Small intestine (tissue), 7 donors: ENCODE results near the gene D2HGDH. TPM values are rescaled to one million over a fixed set of nuclear protein-coding genes. Genes with fewer than 3 reads are reported as not detected.
"Not testable (repeated sequence)": the region's sequence is repeated elsewhere in the genome, so short reads cannot be mapped to it uniquely, and the experiment has no call there.

Experiments
- DNase-seq, 2 donors: peaks; one replicate each; pipeline versions ENCODE4 v3.0.0 to v3.0.0-alpha.2; 2013
- FAIRE-seq: peaks from 2 replicates; lab custom pipeline; 2012; peaks lifted over from hg19 to GRCh38; lab: Jason Lieb, UNC
- H3K27ac ChIP-seq, 3 donors: one replicate each; pipeline ENCODE4 v1.5.1; 2013; ENCODE audit warnings: low read length in 2 of 3, mild to moderate bottlenecking in 2 of 3, control low read depth in 1 of 3, inconsistent platforms in 1 of 3, low read depth in 1 of 3, moderate library complexity in 1 of 3
- H3K27me3 ChIP-seq, 3 donors: one replicate each; pipeline ENCODE4 v1.6.1; 2013; ENCODE audit warnings: low read length in 3 of 3, inconsistent platforms in 1 of 3; ENCODE audit not compliant: control insufficient read depth in 3 of 3, insufficient read depth in 3 of 3
- H3K36me3 ChIP-seq, 3 donors: one replicate each; pipeline ENCODE4 v1.6.1; 2013; ENCODE audit warnings: low read length in 3 of 3, inconsistent platforms in 1 of 3, low read depth in 1 of 3, mild to moderate bottlenecking in 1 of 3, moderate library complexity in 1 of 3; ENCODE audit not compliant: control insufficient read depth in 3 of 3, insufficient read depth in 2 of 3
- H3K4me1 ChIP-seq, 3 donors: one replicate each; pipeline ENCODE4 v1.6.1; 2013; ENCODE audit warnings: low read length in 2 of 3, inconsistent platforms in 1 of 3, low read depth in 1 of 3, mild to moderate bottlenecking in 1 of 3, moderate library complexity in 1 of 3; ENCODE audit not compliant: control insufficient read depth in 3 of 3, insufficient read depth in 2 of 3
- H3K4me3 ChIP-seq, 3 donors: one replicate each; pipeline ENCODE4 v1.5.1; 2013; ENCODE audit warnings: low read length in 3 of 3, control low read depth in 1 of 3, inconsistent platforms in 1 of 3, low read depth in 1 of 3, mild to moderate bottlenecking in 1 of 3, moderate library complexity in 1 of 3
- H3K9me3 ChIP-seq, 2 donors: one replicate each; pipeline ENCODE4 v1.6.1; 2013; ENCODE audit warnings: low read depth in 1 of 2, low read length in 1 of 2; ENCODE audit not compliant: control insufficient read depth in 2 of 2, insufficient read depth in 1 of 2
- WGBS, 3 donors: extraction: QIAGEN DNeasy Blood & Tissue Kit; methylation state at CpG; one replicate each; pipeline ENCODE4 v1.1.7; 2013; 5-methylcytosine and 5-hydroxymethylcytosine counted together
- polyA plus RNA-seq, 4 donors: library from polyadenylated mRNA; stranded (reverse) in 3 of 4; unstranded in 1 of 4; fragments of 200-250 nt in 3 of 4; fragments of 120-200 nt in 1 of 4; gene quantifications; one replicate each; pipeline versions ENCODE4 v1.2.1 to v1.2.3, GENCODE V29; 2013
- donor health status: healthy with polysubstance abuse.
- donor health status: control.
- donor health status: control.
- donor health status: Bipolar disorder and iron deficiency.
- donor health status: healthy.

The D2HGDH gene
- polyA plus RNA-seq, 4 donors, result 19.6 to 57.5 (median 33.5) TPM

- DNase-seq (no peak), FAIRE-seq (no peak)
- 68 to 81% (median 72%) methylated on average over 10 of the region's 10 CpGs for WGBS, 3 donors
- Histone ChIP-seq H3K4me3 (no peak overlapping the region), H3K27me3 (no peaks in the 10 kb centered on the region), H3K27ac (no peak overlapping the region), H3K4me1 (no peaks in the 10 kb centered on the region), H3K36me3 (peaks cover 0 to 73% (median 3%) of the 10 kb centered on the region in 3 donors), H3K9me3 (peaks cover 0 to 9% of the 10 kb centered on the region in 2 donors)
Measured at GRCh38 chr2:241741016-241741415, 6.6 kb downstream of the D2HGDH start.

GRCh38 chr2:241742320-241742939 is 8.0 kb downstream of the D2HGDH start:
- no peak for DNase-seq
- H3K4me3 ChIP-seq, result no peak overlapping the region
- no peaks in the 10 kb centered on the region for H3K27me3 ChIP-seq
- no peaks in the 10 kb centered on the region for H3K4me1 ChIP-seq
- peaks cover 0 to 9% of the 10 kb centered on the region in 2 donors for H3K9me3 ChIP-seq
- H3K36me3 ChIP-seq, result peaks cover 0 to 67% (median 3%) of the 10 kb centered on the region in 3 donors
- H3K27ac ChIP-seq, result no peak overlapping the region
- no peak for FAIRE-seq
- 97 to 99% (median 98%) methylated on average over 28 of the region's 28 CpGs for WGBS, 3 donors

- WGBS, 3 donors, result 95 to 98% (median 98%) methylated on average over 5 to 15 of the region's 15 CpGs
- not testable (repeated sequence) for DNase-seq, H3K4me3 ChIP-seq, H3K27ac ChIP-seq, H3K4me1 ChIP-seq, FAIRE-seq, H3K27me3 ChIP-seq, H3K9me3 ChIP-seq
- peaks cover 0 to 68% (median 3%) of the 10 kb centered on the region in 3 donors for H3K36me3 ChIP-seq
Measured at GRCh38 chr2:241743008-241743407, 8.6 kb downstream of the D2HGDH start.

GRCh38 chr2:241743620-241744019 is 9.2 kb downstream of the D2HGDH start:
- H3K36me3 ChIP-seq, result peaks cover 0 to 67% (median 3%) of the 10 kb centered on the region in 3 donors
- H3K4me3 ChIP-seq, result no peak overlapping the region
- no peak overlapping the region for H3K27ac ChIP-seq
- peaks cover 0 to 9% of the 10 kb centered on the region in 2 donors for H3K9me3 ChIP-seq
- no peaks in the 10 kb centered on the region for H3K4me1 ChIP-seq
- no peak for DNase-seq
- no peaks in the 10 kb centered on the region for H3K27me3 ChIP-seq
- FAIRE-seq, result no peak
- WGBS, 3 donors, result 93 to 97% (median 93%) methylated on average over 13 to 16 of the region's 16 CpGs

- H3K36me3 ChIP-seq, result peaks cover 0 to 67% (median 3%) of the 10 kb centered on the region in 3 donors
- DNase-seq (no peak), FAIRE-seq (no peak)
- H3K27me3 ChIP-seq, result no peaks in the 10 kb centered on the region
- H3K27ac ChIP-seq, result no peak overlapping the region
- WGBS, 3 donors, result 91 to 95% (median 93%) methylated on average over 24 of the region's 24 CpGs
- no peaks in the 10 kb centered on the region for H3K4me1 ChIP-seq
- peaks cover 0 to 9% of the 10 kb centered on the region in 2 donors for H3K9me3 ChIP-seq
- H3K4me3 ChIP-seq, result no peak overlapping the region
Measured at GRCh38 chr2:241744028-241744754, 9.8 kb downstream of the D2HGDH start.

GRCh38 chr2:241745276-241745675 is 10.8 kb downstream of the D2HGDH start:
- peaks cover 0 to 69% (median 3%) of the 10 kb centered on the region in 3 donors for H3K36me3 ChIP-seq
- no peak overlapping the region for H3K4me3 ChIP-seq
- FAIRE-seq (no peak), DNase-seq (no peak)
- 97 to 98% (median 97%) methylated on average over 13 of the region's 13 CpGs for WGBS, 3 donors
- H3K27ac ChIP-seq, result no peak overlapping the region
- H3K9me3 ChIP-seq, result peaks cover 0 to 9% of the 10 kb centered on the region in 2 donors
- H3K27me3 ChIP-seq, result no peaks in the 10 kb centered on the region
- no peaks in the 10 kb centered on the region for H3K4me1 ChIP-seq

- peaks cover 0 to 68% (median 3%) of the 10 kb centered on the region in 3 donors for H3K36me3 ChIP-seq
- no peaks in the 10 kb centered on the region for H3K27me3 ChIP-seq
- no peak overlapping the region for H3K27ac ChIP-seq
- no peak overlapping the region for H3K4me3 ChIP-seq
- FAIRE-seq (no peak), DNase-seq (no peak)
- 96 to 99% (median 97%) methylated on average over 4 of the region's 4 CpGs for WGBS, 3 donors
- peaks cover 0 to 9% of the 10 kb centered on the region in 2 donors for H3K9me3 ChIP-seq
- H3K4me1 ChIP-seq, result no peaks in the 10 kb centered on the region
Measured at GRCh38 chr2:241746084-241746483, 11.7 kb downstream of the D2HGDH start.

- WGBS, 3 donors, result 89 to 94% (median 91%) methylated on average over 32 of the region's 32 CpGs
- H3K4me1 ChIP-seq, result no peaks in the 10 kb centered on the region
- no peak for FAIRE-seq
- DNase-seq, result no peak
- no peak overlapping the region for H3K27ac ChIP-seq
- H3K36me3 ChIP-seq, result peaks cover 0 to 74% (median 8%) of the 10 kb centered on the region in 3 donors
- no peaks in the 10 kb centered on the region for H3K27me3 ChIP-seq
- no peak overlapping the region for H3K4me3 ChIP-seq
- peaks cover 0 to 9% of the 10 kb centered on the region in 2 donors for H3K9me3 ChIP-seq
Measured at GRCh38 chr2:241748468-241749256, 14.2 kb downstream of the D2HGDH start.
